NOMO-1 treated with DMSO at 0.1 percent for 48 hours (cell line): ENCODE data around the gene GOLGB1.

Experiments used
- DNase-seq: peaks from one replicate; lab custom pipeline; 2025; ENCODE audit not compliant: unreplicated experiment; lab: John Stamatoyannopoulos, UW

GOLGB1 gene

DNA sequence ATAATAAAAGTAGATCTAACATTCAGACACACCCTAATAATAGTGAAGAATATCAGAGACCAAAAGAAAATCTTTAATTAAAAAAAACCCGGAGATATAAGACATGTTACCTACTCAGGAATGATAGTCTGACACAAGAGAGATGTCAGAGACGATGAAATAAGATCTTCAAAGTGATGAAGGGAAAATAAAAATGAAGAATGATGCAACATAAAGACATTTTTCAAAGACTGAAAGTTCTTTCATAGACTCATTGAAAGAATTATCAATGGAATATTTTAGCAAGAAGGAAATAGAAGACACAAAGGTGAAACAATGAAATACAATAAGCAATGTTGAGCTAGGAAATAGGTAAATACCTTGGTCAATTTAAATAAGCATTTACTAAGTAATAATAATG lies 108.4 kb downstream of the GOLGB1 start:
- DNase-seq, result no peak

DNA sequence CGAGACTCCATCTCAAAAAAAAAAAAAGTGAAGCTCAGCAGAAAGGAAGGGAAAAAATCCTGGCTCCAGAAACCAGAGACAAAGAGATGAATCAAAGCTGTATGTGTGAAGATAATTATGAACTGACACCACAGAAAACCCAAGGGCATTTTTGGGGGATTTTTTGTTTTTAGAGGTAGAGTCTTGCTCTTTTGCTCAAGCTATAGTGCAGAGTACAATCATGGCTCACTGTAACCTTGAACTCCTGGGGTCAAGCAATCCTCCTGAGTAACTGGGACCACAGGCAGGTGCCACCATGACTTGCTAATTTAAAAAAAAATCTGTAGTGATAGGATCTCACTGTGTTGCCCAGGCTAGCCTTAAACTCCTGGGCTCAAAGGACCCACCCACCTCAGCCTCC lies 111.6 kb downstream of the GOLGB1 start:
- no peak for DNase-seq

DNA sequence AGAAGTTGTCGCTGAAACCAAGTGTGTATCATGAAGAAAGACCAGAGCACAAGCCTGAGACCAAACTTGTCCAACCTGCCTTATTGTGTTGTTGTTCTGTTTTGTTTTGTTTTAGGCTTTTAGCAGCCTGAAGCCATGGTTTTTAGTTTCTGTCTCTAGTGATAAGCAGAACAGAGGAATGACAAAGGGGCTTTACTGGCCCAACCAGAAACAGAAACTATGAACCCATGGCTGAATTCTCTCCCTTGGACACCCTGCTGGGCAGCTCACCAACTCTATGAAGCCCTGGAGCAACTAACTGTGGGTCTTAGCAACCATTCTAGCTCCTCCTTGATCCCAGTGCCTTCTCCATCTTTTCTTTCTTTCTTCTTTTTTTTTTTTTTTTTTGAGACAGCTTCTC lies 119.2 kb downstream of the GOLGB1 start:
- no peak for DNase-seq

DNA sequence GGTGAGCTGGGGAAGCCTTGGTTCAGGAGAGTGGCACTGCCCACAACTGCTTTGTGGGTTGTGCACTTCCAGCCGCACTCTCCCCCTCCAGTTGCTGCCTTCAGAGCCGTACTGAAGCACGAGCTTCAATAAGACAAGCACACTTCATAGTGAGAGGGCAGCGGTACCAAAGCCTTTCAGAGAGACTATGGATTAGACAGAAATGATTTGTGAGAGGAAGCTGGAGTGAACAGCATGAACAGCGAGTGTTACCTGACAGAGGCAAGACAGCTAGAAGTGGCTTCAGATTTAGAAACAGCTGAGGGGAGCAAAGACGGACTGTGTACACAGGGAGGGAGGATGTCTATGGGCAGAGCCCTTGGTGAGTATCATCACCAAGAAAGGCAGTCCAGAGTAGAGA lies 119.9 kb downstream of the GOLGB1 start:
- no peak for DNase-seq

DNA sequence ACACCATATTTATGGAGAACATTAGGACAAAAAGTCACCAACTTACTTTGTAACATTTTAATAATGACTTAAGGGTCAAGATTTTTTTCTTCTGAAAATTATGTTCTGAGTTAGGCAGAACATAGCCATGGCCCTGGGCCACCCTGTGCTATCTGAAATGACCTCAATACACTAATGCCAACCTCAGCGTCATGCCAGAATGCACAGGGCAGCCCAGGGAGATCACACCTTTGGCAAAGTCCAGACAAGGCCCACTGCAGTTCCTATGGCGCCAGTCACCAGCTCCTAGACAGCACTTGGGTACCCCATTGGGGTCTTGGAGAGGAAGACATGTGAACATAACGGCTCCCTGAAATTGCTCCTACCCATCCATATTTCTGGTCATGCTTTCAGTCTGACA lies 121.9 kb downstream of the GOLGB1 start:
- no peak for DNase-seq

DNA sequence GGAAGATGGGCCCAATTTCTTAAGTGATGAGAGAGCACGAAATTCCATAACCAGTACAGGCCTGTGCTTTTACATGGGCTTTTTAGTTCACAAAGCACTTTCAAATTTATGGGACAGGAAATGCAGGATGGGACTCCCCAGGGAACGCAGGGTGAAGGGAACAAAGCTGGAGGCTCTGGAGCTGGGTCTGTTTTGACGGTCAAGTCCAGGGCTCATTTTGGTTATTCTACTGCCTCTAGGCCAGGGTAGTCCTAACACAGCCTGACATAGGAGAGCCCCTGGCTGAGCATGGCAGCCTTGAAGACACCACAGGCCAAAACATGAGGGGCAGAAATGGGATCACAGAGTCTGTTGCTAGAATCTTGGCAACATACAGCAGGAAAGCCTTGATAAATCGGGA lies 122.3 kb downstream of the GOLGB1 start:
- DNase-seq, result no peak

DNA sequence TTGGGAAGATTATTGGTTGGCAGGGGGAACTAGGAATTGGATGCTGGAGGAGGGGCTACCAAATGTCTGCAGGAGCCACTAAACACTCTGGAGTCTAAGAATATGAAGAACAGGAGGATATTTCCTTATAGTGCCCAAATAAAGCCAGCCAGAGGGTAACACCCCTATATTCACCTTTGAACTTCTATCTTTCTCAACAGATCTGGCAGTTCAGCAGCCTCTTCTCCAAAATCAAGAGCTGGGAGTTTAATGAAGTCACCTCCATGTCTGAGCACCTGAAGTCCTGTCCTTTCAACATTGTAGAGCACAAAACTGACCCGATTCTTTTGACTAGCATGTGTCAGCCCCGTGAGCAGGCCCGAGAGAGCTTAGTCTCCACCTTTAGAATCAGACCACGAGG lies 123.0 kb downstream of the GOLGB1 start:
- no peak for DNase-seq

DNA sequence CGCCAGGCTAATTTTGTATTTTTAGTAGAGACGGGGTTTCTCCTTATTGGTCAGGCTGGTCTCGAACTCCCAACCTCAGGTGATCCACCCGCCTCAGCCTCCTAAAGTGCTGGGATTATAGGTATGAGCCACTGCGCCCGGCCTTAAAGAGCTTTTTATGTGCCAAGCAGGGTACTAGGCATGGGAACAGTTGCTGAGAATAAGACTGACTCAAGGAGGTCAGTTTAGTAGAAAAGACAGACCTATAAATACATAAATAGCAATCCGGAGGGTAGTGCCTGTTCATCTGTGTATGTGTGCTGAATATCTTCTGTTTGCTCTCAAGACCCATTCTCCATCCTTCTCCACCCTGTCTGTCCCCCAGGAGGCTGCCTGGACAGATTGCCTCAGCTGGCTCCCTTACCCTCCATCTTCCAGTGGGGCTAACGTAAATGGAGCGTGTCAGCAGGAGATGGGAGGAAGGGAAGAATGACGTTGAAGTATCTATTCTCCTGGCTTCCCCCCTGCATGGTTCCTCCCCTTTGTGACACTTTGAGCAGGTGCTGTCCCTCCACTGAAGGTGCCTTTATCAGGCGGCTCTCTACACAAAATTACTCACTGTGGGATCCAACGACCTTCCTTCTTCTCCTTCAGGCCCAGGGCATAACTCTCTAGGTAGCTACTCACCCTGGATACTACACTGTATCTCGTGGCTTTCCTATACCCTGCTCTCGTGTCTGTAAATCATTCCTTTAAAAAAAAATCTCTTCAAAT lies 125.2 kb downstream of the GOLGB1 start:
- no peak for DNase-seq

DNA sequence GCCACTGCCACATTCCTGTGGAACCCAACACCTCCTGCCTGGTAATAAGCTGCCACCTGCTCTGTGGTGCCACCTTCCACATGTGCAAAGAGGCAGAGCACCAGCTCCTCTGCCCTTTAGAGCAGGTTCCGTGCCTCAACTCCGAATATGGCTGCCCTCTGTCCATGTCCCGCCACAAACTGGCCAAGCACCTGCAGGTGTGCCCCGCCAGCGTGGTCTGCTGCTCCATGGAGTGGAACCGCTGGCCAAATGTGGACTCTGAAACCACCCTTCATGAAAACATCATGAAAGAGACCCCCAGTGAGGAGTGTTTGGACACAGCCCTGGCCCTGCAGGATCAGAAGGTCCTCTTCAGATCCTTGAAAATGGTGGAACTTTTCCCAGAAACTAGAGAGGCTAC lies 128.1 kb downstream of the GOLGB1 start:
- DNase-seq, result no peak

DNA sequence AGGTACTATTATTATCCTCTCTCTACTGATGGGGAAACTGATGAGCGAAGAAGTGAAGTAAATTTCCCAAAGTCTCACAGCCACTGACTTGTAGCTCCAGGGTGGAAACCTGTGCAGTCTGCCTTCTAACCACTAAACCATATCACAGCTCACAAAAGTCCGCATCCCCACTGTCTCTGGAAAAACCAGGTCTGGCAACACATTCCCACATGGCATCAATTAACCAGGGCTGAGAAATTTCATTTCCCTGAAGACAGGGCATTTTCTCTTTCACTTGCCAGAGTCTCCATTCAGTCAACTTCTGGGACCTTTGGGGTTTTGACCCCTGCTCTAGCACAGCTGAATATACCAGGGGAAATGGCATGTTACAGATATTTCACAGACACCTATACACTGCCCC lies 129.8 kb downstream of the GOLGB1 start:
- no peak for DNase-seq
